T-helper 1 cell treated with Interleukin-12 subunit alpha and Interleukin-12 subunit beta and Interleukin-4 antibody, amounts not matched to agents 30 μg/mL and 1 μg/mL, for 36 hours (primary cell): Measurements from ENCODE around the gene DBNL.

ENCODE experiments used
- H3K27ac Mint-ChIP-seq: one replicate; pipeline ENCODE4 v1.8.0; 2021; ENCODE audit warnings: mild to moderate bottlenecking, mixed read lengths
- H3K27me3 Mint-ChIP-seq: one replicate; pipeline ENCODE4 v1.8.0; 2021; ENCODE audit warnings: low read depth, mixed read lengths
- H3K36me3 Mint-ChIP-seq: one replicate; pipeline ENCODE4 v1.8.0; 2021; ENCODE audit warnings: low read depth, mixed read lengths
- H3K4me1 Mint-ChIP-seq: one replicate; pipeline ENCODE4 v1.8.0; 2021; ENCODE audit warnings: low read depth, mixed read lengths
- H3K4me3 Mint-ChIP-seq: one replicate; pipeline ENCODE4 v1.8.0; 2021; ENCODE audit warnings: mild to moderate bottlenecking, moderate library complexity, mixed read lengths
- H3K9me3 Mint-ChIP-seq: one replicate; pipeline ENCODE4 v1.8.0; 2021; ENCODE audit warnings: mixed read lengths

DBNL gene

GRCh38 chr7:44110719-44111635, 66.5 kb downstream of the DBNL start:
- Mint-ChIP-seq H3K9me3 (no peaks in the 10 kb centered on the region), H3K36me3 (peaks cover 1% of the 10 kb centered on the region), H3K4me3 (no peak overlapping the region), H3K27me3 (peaks cover under 1% of the 10 kb centered on the region), H3K27ac (no peak overlapping the region), H3K4me1 (no peaks in the 10 kb centered on the region)
